Right forelimb (tissue), 1 donor: Measurements from ENCODE around the gene NETO1.
A peak's percentile ranks its signal among the peaks of the same experiment; 100 is the strongest.

Experiments used
- DNase-seq: peaks from one replicate; pipeline ENCODE4 v3.0.0-alpha.2; 2018

NETO1 gene

GRCh38 chr18:72843743-72844142 lies 24.0 kb downstream of the NETO1 start:
- DNase-seq = no peak

DNA sequence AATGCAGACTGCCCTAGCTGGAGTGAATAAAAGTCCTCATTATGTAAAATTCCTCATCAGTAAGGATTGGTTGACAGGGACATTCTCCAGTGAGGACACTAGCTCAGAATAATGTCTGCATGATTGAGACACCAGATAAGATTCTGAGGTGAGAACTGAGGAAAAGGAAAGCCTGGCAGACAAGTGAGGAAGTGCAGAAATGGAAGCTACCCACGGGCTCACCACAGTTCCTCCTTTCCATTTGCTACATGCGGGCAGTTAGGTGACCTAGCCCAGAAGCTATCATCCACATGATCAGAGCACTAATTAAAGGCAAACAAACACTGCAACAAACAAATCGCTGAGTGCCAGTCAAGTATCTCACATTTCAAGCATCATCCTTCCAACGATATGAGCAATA lies 27.7 kb downstream of the NETO1 start:
- DNase-seq = no peak

DNA sequence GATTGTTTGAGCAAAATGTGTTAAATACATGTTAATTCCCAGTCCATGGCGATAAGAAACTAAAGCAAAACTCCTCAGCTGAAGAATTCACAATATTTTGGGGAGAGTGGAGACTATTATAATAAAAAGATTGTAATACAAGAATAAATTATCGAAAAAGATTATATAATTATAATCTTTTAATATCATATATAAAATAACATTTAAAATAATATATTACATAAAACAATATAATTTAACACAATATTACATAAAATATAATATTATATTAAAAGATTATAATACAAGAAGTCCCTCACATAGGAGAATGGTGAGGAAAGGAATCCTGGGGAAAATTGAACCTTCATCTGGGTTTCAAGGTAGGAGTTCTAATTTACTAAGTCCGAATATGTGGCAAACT lies 33.1 kb downstream of the NETO1 start:
- DNase-seq = no peak

DNA sequence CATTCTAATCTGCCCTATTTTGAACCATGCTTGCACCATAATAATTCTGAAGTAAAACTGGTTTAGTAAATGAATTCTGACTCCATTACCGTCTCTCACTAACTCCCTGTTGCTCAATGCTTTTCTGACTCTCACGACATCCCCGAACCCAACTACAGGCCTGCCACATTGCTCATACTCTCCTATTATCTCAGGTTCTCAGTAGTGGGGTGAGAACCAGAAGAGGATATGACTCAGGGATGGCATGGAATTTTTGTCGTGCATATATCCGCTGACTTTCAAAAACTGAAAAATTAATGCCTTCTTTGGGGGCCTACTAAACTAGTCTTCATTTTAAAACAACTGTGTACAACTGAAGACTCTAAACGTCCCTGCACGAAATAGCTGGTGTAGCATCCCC lies 34.3 kb downstream of the NETO1 start:
- no peak for DNase-seq

GRCh38 chr18:72830109-72830508 lies 37.7 kb downstream of the NETO1 start:
- DNase-seq = peak; percentile 47

DNA sequence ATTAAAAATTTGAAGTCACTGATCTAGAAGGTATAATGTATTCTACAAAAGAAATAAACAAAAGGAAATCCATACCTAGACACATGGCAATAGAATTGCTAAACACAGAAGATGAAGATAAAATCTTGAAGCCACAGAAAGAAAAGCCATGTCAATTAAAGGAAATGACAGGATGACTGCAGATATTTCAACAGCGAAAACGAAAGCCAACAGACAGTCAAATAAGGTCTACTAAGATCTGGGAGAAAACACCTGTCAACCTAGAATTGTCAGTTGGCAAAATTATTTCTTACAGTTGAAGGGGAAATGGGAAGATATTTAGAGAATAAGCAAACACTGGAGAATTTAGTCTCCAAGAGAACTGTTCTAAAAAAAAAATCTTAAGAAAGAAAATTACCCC lies 39.2 kb downstream of the NETO1 start:
- no peak for DNase-seq

GRCh38 chr18:72826736-72827135 lies 41.1 kb downstream of the NETO1 start:
- no peak for DNase-seq

DNA sequence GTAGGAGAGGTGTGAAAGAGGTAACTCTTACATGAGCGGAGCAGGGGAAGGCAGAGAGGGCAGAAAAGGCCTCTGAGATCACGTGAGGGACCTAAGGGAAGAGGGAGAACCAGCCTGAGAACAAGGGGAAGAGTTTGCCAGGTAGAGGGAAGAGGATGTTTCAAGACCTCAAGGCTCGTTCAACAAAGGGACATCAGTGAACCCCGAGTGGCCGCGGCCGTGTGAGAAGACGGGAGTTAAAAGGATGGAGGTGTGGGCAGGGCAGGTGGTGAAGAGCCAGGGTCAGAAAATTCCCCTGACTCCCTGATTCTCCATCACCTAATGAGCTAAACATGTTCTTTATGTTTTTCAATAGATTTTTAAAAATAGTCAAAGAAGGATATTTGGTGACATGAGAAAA lies 44.4 kb downstream of the NETO1 start:
- no peak for DNase-seq

- no peak for DNase-seq
Observed at GRCh38 chr18:72822202-72822601, 45.6 kb downstream of the NETO1 start.

DNA sequence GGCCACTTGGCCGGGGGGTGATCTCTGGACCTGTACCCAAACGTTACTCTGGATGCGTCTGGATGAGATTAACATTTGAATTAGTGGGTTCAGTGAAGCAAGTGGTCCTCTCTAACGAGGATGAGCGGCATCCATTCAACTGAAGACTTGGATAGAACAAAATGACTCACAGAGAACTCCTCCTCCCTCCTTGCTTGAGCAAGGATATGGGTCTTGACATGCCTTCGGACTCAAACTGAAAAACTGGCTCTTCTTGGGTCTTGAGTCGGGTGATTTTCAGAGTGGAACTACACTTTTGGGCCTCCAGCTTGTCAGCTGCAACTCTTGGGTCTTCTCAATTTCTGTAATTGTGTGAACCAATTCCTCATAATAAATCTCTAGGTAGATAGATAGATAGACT lies 47.2 kb downstream of the NETO1 start:
- DNase-seq = no peak

DNA sequence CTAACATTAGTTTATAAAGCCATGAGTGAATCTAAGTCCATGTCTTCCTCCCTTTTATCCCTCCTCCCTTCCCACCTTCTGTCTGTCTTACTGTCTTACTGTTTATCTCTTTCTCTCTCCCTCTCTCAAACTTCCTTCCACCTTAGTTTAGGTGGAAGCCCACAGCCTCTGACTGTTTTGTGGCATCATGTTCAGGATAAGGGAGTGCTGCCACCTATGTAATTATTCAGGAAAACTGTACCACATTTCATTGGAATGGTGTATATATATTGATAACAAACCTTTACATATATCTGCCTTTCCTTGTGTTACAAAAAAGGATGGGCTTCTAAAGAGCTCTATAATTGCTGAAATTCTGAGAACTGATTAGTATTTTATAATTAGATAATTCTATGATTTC lies 48.7 kb downstream of the NETO1 start:
- no peak for DNase-seq

GRCh38 chr18:72811047-72811446 lies 56.7 kb downstream of the NETO1 start:
- no peak for DNase-seq

GRCh38 chr18:72808680-72809079 lies 59.1 kb downstream of the NETO1 start:
- no peak for DNase-seq

DNA sequence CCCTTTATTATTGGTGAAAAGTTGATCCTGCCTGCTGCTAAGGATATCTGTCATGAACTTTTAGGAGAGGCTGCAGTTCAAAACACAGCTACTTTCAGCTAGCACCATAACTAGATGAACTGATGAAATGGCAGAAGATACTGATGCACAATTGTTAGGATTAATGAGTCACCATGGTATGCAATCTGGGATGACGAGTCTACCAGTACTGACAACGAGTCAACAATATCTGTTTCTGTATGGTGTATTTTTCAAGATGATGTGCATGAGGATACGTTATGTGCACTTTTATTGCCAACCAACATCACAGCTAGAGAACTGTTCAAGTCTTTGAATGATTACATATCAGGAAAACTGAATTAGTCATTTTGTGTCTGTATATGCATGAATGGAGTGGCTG lies 68.7 kb downstream of the NETO1 start:
- DNase-seq = no peak

GRCh38 chr18:72783530-72783929 lies 84.3 kb downstream of the NETO1 start:
- no peak for DNase-seq

GRCh38 chr18:72774914-72775313 lies 92.9 kb downstream of the NETO1 start:
- no peak for DNase-seq

DNA sequence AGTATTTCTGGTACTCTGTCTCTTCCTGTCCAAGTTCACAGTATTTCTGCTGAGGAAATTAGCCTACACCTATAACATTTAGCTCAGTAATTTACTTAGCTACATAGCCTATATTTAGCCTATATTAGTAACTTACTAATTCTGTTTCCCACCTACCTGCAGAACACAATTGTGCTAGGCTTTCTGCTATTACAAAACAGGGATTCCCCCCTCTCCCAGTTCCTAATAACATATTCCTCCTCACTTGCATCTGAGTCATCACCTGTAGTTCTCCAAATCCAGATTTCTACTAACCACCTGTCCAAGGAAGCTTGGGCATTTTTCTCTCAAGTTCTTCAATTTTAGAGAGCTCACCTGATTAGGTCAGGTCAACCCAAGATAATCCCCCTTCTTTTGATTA lies 94.9 kb downstream of the NETO1 start:
- no peak for DNase-seq

DNA sequence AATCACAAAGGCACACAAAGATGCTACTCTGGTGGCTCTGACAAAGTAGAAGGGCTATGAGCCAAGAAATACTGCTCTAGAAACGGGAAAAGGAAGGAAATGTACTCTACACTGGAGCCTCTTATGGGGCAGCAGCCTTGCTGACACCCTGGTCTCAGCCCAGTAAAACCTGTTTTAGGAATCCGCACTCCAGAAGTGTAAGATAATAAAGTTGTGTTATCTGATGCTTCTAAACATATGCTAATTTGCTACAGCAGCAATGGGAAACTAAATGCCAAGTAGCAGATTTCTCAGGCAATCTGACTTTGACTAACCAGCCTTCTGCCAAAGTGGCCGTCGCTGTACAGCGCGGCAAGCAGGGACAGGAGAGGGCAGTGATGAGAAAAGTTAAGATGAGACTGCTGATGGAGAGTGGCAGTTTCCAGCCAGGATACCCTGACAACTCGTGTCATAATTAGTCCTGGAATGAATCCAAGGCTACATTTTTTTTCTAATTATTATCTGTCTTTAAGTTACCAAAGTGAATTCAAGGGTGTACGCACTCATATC lies 99.0 kb downstream of the NETO1 start:
- DNase-seq = no peak

- DNase-seq = no peak
Observed at GRCh38 chr18:72762515-72763122, 105.2 kb downstream of the NETO1 start.

DNA sequence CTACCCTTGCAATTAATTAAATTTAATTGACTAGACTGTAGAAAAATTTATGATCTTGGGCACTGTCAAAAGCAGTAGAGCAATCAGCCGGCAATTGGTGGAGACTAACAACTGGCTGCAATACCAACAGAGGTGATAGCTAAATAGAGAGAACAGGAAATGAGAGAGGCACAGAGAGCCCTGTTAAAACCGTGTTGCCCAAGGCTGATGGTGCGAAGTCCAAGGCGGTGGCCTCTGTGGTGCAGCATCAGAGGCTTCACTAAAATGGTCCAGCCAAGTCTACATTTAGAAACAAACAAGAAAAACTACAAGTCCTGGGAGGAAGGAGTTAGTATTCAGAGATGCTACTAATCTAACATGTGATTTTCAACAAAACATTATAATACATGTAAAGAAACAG lies 115.6 kb downstream of the NETO1 start:
- no peak for DNase-seq

- DNase-seq = no peak
Observed at GRCh38 chr18:72742002-72742401, 125.8 kb downstream of the NETO1 start.

GRCh38 chr18:72738136-72738535 lies 129.7 kb downstream of the NETO1 start:
- DNase-seq = no peak

DNA sequence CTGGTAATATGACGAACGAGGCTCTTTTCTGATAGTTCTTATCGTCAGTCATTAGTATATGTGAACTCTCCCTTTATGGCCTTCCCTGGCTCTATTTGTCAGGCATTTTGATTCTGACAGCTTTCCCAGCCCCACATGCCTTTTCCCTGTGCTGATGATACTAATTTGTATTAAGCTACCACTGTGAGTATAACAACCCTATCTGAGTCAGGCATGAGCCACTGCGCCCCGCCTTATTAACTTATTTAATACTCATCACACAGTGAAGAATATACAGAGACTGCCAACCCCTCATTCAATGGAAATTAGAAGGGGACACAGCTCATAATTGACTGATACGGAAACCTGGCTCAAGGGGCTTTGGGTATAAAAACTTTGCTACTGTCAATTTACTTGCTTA lies 140.0 kb downstream of the NETO1 start:
- no peak for DNase-seq

GRCh38 chr18:72727038-72727655 lies 140.6 kb downstream of the NETO1 start:
- DNase-seq = no peak

DNA sequence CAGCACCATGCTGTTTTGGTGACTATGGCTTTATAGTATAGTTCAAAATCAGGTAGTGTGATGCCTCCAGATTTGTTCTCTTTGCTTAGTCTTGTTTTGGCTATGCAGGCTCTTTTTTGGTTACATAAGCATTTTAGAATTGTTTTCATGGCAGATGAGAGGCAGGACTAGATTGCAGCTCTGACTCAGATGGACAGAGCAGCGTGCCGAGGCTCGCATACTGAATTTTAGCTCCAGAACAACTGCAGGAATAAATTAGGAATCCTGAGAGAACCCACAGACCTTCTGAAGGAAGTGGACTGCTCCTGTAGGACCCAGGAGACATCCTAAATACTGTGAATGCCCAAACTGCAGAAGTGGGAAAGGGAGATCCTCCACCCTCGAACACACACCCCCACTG lies 141.6 kb downstream of the NETO1 start:
- DNase-seq = no peak
